Activated naive CD8-positive, alpha-beta T cell treated with anti-CD3 and anti-CD28 coated beads, Interleukin-2, amount 50 U/mL, for 24 hours (primary cell): Measurements from ENCODE around the gene PPIG.
"Not testable (repeated sequence)": the region's sequence is repeated elsewhere in the genome, so short reads cannot be mapped to it uniquely, and the experiment has no call there.

Experiments used
- ATAC-seq: fragments of 150-1000 bp; cut with Tn5 transposase; one replicate; pipeline ENCODE4 v1.10.0; 2021
- DNase-seq: peaks from one replicate; pipeline ENCODE4 v3.0.0; 2021
- H3K27ac Mint-ChIP-seq: one replicate; pipeline ENCODE4 v1.8.0; 2021; ENCODE audit warnings: mild to moderate bottlenecking, mixed read lengths
- H3K27me3 Mint-ChIP-seq: one replicate; pipeline ENCODE4 v1.8.0; 2021; ENCODE audit warnings: mixed read lengths
- H3K36me3 Mint-ChIP-seq: one replicate; pipeline ENCODE4 v1.8.0; 2021; ENCODE audit warnings: low read depth, mixed read lengths
- H3K4me1 Mint-ChIP-seq: one replicate; pipeline ENCODE4 v1.8.0; 2021; ENCODE audit warnings: mixed read lengths
- H3K4me3 Mint-ChIP-seq: one replicate; pipeline ENCODE4 v1.8.0; 2021; ENCODE audit warnings: mild to moderate bottlenecking, moderate library complexity, mixed read lengths
- H3K9me3 Mint-ChIP-seq: one replicate; pipeline ENCODE4 v1.8.0; 2021; ENCODE audit warnings: mixed read lengths

Gene PPIG

DNA sequence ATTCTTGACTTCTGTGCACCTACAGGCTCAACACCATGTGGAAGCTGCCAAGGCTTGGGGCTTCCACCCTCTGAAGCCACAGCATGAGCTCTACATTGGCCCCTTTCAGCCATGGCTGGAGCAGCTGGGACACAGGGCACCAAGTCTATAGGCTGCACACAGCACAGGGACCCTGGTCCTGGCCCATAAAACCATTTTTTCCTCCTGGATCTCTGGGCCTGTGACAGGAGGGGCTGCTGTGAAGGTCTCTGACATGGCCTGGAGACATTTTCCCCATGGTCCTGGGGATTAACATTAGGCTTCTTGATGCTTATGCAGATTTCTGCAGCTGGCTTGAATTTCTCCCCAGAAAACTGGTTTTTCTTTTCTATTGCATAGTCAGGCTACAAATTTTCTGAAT, 103.8 kb downstream of the PPIG start:
- H3K27ac Mint-ChIP-seq, H3K36me3 Mint-ChIP-seq, H3K27me3 Mint-ChIP-seq, DNase-seq, ATAC-seq, H3K4me3 Mint-ChIP-seq: not testable (repeated sequence)
- H3K4me1 Mint-ChIP-seq: peaks cover 11% of the 10 kb centered on the region
- peaks cover 19% of the 10 kb centered on the region for H3K9me3 Mint-ChIP-seq

DNA sequence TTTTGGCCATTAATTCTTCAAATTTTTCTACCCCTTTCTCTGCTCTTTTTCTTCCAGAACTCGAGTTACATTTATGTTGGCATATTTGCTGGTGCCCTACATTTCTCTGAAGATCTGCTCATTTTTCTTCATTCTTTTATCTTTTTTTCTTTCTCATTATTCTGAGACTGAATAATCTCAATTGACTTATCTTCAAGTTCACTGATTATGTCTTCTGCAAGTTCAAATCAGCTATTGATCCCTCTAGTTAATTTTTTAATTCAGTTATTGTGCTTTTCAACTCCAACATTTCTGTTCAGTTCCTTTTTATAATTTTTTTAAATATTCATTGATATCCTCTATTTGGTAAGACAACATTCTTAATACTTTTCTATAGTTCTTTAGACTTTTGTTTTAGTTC, 106.8 kb downstream of the PPIG start:
- peaks cover 2% of the 10 kb centered on the region for H3K27me3 Mint-ChIP-seq
- peaks cover 18% of the 10 kb centered on the region for H3K4me1 Mint-ChIP-seq
- ATAC-seq (no peak), DNase-seq (no peak)
- no peak overlapping the region for H3K27ac Mint-ChIP-seq
- H3K36me3 Mint-ChIP-seq: peaks cover 8% of the 10 kb centered on the region
- no peak overlapping the region for H3K4me3 Mint-ChIP-seq
- peaks cover 19% of the 10 kb centered on the region for H3K9me3 Mint-ChIP-seq
